C4-2B (cell line): ENCODE results near the gene RNF148.

Experiments used
- ZFX ChIP-seq: fragments of 450-650 bp; IDR thresholded peaks from 2 replicates; pipeline ENCODE4 v1.6.1; 2017
- TF ChIP-seq, protein P1 (sequence below): fragments of 450-650 bp; conservative IDR thresholded peaks from 2 replicates; pipeline ENCODE4 v1.5.1; 2017; ENCODE audit warnings: mild to moderate bottlenecking

- TF ChIP-seq, protein P1, sequence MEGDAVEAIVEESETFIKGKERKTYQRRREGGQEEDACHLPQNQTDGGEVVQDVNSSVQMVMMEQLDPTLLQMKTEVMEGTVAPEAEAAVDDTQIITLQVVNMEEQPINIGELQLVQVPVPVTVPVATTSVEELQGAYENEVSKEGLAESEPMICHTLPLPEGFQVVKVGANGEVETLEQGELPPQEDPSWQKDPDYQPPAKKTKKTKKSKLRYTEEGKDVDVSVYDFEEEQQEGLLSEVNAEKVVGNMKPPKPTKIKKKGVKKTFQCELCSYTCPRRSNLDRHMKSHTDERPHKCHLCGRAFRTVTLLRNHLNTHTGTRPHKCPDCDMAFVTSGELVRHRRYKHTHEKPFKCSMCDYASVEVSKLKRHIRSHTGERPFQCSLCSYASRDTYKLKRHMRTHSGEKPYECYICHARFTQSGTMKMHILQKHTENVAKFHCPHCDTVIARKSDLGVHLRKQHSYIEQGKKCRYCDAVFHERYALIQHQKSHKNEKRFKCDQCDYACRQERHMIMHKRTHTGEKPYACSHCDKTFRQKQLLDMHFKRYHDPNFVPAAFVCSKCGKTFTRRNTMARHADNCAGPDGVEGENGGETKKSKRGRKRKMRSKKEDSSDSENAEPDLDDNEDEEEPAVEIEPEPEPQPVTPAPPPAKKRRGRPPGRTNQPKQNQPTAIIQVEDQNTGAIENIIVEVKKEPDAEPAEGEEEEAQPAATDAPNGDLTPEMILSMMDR, result no peak
- no peak for TF ChIP-seq ZFX
These were observed 8.0 kb downstream of the RNF148 start for GRCh38 chr7:122694697-122695096.
